ENCODE data around the gene C22orf31.
"Not testable (repeated sequence)": the region's sequence is repeated elsewhere in the genome, so short reads cannot be mapped to it uniquely, and the experiment has no call there.

The C22orf31 gene

DNA sequence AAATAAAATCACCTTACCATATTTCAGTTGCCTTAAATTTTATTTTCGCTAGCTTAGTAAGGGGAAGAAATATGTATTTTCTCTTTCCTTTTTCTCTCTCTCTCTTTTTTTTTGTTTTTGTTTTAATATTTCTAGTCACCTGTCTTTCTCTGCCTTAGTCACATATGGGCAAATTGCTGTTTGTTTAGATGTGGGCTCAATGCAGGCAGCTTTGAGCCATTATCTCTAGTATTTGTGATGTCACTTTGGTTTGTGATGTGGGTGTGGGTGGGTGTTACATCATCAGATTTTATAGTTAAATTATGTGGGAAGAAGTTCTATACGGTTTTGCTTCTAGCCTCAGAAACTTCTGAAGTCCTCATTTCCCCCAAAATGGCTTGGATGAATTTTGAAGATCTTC lies at the start of gene C22orf31:
Gene C22orf31 (minus strand): TSS at position 59 of the 400 bp plus-strand sequence. CDS start 39 bp downstream, at position 20.
- no peak for DNase-seq

DNA sequence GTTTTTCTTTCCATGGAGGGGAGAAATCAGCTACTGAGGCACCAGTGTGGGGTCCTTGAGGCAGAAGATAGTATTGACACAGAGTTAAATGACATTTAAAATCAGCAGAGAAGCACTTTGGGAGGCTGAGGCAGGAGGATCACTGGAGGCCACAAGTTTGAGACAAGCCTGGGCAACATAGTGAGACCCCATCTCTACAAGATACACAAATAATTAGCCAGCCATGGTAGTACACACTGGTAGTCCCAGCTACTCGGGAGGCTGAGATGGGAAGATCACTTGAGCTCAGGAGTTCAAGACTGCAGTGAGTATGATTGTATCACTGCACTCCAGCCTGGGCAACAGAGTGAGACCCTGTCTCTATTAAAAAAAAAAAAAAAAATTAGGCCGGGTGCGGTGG lies 49.3 kb upstream of the C22orf31 start:
- DNase-seq, result no peak

- DNase-seq, result no peak
These were observed 48.2 kb upstream of the C22orf31 start for GRCh38 chr22:29109822-29110221.

DNA sequence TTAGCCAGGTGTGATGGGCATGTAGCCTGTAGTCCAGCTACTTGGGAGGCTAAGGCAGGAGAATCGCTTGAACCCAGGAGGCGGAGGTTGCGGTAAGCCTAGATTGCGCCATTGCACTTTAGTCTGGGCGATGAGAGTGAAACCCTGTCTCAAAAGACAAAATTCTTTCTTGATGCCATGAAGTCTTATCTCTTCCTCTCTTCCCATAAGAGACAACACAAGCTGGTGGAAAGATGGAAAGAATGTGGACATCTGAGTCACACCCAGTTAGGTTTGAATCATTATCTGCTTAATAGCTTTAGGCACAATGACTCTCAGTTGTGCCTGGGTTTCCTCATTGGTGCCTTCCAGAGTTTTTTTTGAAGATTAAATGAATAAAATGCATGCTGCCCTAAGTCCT lies 46.5 kb upstream of the C22orf31 start:
- no peak for DNase-seq

DNA sequence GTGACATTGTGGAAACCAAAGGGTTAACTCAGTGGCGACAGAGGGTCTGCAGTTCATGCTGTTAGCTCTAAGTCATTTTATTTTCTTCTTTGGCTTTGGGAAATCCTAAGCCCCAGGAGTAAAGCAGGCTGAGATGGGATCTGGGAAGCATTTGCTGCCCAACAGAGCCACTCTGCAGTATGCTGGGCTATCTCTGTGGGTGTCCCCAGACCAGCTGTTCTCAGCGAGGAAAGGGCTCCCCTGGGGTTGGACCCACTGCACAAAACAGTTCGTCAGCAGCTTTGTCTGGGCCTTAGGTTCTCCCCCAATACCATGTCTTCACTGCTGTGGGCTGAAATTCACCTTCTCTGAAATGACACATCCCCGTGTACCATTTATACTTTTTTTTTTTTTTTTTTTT lies 45.2 kb upstream of the C22orf31 start:
- no peak for DNase-seq

GRCh38 chr22:29105468-29105867 lies 43.8 kb upstream of the C22orf31 start:
- DNase-seq, result no peak

- DNase-seq, result no peak
These were observed 41.5 kb upstream of the C22orf31 start for GRCh38 chr22:29103121-29103520.

DNA sequence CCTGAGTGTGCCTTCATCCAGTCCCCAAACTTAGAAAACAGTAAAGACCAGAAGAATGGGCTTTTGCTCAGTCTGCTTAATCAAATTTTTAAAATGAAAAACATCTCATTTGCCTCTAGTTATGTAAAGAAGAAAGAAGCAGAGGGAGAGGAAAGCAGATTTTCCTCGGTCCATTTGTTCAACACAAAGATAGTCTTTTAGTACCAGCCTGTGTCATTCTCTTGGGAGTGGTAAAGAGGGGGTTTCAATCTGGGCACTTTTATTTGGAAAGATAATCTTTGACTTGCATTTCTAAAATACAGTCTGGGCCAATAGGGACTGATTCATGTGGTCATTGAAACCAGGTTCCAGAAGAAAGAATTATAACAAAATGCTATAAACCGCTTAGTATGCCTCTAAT lies 40.7 kb upstream of the C22orf31 start:
- no peak for DNase-seq

- no peak for DNase-seq
These were observed 36.7 kb upstream of the C22orf31 start for GRCh38 chr22:29098296-29098695.

- no peak for DNase-seq
These were observed 35.4 kb upstream of the C22orf31 start for GRCh38 chr22:29096736-29097669.

DNA sequence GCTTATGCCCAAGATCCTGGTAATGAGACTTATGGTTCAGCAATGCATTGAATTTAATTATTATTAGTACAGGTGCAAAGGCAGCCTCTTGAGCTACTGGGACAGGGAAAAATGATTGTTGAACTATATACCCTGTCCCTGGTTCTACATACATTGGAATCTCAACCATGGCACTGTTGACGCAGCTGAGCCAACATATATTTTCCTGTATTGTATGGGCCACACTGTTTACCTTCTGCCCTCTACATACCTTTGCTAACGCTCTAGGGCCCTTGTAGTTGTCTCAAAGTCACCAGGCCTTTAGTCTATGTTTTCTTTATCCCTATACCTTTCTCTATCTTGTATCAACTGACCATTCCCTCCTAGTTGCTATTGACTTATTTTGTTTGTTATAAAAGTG lies 33.8 kb upstream of the C22orf31 start:
- no peak for DNase-seq

DNA sequence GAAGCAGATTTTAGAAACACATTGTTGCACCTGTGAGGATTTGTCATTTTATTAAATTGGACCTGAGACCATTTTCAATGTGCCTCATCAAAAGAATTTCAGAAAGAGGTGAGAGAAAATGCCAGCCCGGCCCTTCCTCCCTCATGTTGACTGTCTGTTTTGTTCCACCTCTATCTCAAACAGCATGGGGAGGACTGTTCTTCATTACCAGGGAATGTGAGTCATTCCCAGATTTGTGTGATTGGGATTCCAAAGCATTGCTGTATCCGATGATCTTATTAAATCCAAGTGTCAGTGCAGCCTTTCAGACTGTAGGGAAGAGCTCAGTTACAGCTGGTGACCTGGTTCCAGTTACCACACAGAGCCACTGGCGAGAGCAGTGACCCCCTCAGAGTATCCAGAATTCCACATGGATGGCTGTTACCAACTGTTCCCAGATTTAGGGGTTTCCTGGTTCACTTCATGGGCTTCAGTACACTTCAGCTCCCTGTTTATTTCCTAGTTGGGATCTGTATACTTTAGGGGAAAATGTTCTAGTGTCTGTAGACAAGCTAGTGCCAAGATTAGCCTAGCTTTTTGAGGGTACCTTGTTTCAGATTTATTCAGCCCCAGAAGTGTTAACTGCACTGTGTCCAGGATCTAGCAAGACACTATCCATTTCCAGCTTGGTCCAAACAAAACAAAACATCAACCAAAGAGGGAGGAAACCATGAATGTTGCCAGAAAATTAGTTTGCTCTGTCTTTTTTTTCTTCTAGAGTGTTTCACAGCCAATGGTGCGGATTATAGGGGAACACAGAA lies 32.1 kb upstream of the C22orf31 start:
- no peak for DNase-seq

DNA sequence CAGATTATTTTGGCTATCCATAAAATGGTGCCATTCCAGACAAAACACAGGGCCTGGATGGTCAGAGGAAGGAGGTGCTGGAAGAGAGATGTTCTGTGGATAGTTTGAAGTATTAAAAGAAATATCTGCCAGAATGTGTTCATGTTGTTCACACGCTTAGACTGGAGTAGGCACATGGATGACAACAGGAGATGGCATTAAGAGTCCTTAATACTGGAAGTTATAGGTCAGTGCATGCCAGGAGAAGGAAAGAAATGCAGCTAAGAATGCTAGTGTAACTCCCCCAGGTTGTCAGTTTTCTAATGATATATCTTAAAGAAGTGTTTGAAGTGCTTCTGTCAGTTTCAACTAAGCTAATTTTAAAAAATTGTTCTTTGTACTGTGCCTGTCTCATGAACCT lies 31.4 kb upstream of the C22orf31 start:
- DNase-seq, result no peak

DNA sequence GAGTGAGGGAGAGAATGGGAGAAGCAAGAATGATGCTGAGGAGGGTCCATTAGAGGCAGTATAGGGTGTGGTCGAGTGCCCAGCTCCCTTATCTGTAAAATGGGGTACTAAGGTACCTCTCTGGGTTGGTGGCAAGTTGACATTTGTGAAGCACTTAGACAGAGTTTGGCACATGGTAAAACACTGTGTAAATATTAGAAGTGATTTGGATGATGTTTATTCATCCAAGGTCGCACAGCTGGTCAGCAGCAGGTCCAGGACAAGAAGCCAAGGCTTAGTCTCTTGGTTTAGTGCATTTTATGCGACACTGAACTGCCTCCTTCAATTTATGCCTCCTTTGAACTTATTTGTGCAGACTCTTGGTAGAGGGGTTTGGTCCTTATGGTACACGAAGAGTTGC lies 30.6 kb upstream of the C22orf31 start:
- no peak for DNase-seq

- DNase-seq, result no peak
These were observed 28.4 kb upstream of the C22orf31 start for GRCh38 chr22:29090039-29090438.

DNA sequence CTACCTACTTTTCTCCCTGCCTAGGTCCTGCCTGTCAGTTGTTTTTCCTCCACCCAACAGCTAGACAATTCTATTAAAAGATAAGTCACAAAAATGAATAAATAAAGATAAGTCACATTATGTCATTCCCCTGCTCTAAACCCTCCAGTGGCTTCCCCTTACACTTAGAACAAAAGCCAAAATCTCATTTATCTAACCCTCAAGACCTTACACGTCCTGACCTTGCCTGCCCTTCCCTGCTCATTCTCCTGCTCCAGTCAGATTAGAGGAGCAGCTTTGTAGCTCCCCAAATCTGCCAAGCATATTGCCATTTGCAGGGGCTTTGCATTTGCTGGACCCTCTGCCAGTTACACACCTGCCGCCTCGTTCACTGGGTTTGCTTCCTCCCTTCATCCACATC lies 27.9 kb upstream of the C22orf31 start:
- DNase-seq, result no peak

- no peak for DNase-seq
These were observed 27.2 kb upstream of the C22orf31 start for GRCh38 chr22:29088809-29089208.

GRCh38 chr22:29087012-29087411 lies 25.4 kb upstream of the C22orf31 start:
- DNase-seq, result no peak

- DNase-seq, result no peak
These were observed 22.4 kb upstream of the C22orf31 start for GRCh38 chr22:29083933-29084591.

GRCh38 chr22:29083576-29083932 lies 21.9 kb upstream of the C22orf31 start:
- not testable (repeated sequence) for DNase-seq

GRCh38 chr22:29082826-29083545 lies 21.4 kb upstream of the C22orf31 start:
- no peak for DNase-seq

DNA sequence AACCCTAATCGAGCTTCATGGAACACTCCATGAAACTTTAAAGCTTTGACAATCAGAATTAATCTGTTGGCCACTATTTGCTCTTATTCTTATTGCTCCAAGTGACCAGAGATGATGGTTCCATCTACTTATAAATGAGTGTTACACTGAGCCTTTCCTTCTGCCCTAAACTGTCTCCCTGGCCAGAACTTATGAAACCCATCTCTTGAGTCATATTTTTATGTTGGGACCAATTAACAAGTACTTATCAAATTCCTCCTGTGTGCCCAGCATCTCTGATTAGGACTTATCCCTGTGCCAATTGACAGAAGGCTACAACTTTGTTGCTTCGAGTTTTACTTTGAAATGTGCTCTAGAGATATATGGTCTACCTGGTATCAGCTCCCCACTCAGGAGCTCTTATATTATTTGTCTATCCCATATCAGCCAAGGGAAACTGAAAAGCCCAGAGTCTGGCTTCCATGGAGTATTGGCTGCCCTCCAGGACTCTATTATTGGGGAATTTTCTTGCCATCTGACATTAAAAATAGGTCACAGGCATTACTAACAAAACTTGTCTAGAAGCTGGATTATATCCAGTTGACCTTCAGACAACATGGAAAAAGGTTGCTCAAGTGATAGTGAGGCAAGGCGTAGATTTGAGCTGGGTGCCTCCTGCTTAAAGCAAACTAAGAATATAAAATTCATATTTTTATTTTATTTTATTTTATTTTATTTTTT lies 20.0 kb upstream of the C22orf31 start:
- no peak for DNase-seq

Data from Kasumi-1 (cell line).